ENCODE measurements around the gene POU2AF2. TPM values are rescaled to one million over a fixed set of nuclear protein-coding genes. Genes with fewer than 3 reads are reported as not detected.

Gene POU2AF2
- total RNA-seq, 1 experiment from 2014 or later: not detected

DNA sequence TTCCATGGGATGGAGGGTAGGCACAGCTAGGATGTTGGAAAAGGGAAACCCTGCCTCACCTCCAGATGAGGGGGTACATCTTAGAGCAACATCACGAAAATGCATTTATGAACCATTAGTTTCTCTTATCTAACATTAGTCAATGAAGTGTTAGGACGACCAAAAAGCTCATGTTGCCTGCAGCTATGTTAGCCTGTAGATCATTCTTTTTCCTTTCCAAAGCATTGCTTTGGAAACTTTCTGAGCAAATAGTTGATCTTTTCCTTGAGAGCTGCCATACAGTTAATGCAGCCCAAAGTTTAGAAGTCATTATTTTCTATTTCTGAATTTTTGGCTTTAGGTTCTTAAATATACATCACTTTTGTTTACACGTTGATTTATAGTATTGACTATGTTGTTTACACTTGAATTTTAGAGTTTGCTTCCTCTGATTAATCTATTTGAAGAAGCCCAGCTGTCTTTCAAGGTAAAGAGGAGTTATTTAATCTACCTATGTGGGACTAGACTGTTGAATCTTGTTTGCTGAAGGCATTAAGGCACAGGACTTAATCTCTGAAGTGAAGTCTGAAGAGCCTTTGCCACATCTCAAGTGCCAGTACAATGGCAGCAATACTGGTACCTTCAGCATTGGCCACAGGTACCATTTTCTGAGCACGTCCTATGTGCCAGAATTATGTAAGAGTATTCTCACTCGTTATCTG, 63.8 kb downstream of the POU2AF2 start:
- no peak overlapping the region for H3K14ac ChIP-seq (ENCODE audit: insufficient read depth, low read length)
- H4K91ac ChIP-seq (ENCODE audit: insufficient read length, low read depth, low read length): no peak overlapping the region
- no peak overlapping the region for H3K27ac ChIP-seq (ENCODE audit: insufficient read length, low read depth, low read length)
- no peaks in the 10 kb centered on the region for H3K27me3 ChIP-seq (ENCODE audit: insufficient read depth, low read length)
- no peak overlapping the region for H2BK12ac ChIP-seq (ENCODE audit: insufficient read length, low read depth, low read length)
- no peak overlapping the region for H3T11ph ChIP-seq (ENCODE audit: low read length)
- H3K4me1 ChIP-seq (ENCODE audit: insufficient read depth, low read length): no peaks in the 10 kb centered on the region
- no peak overlapping the region for H3K4me2 ChIP-seq (ENCODE audit: insufficient read depth, insufficient read length, low read length)
- H4K8ac ChIP-seq (replicated peaks; ENCODE audit: insufficient read length, low read depth, low read length): no peak overlapping the region
- no peaks in the 10 kb centered on the region for H4K20me1 ChIP-seq (ENCODE audit: control insufficient read depth, insufficient read depth, insufficient read length)
- no peak overlapping the region for H2BK15ac ChIP-seq (ENCODE audit: low read depth, low read length)
- no peaks in the 10 kb centered on the region for H3K36me3 Mint-ChIP-seq (ENCODE audit: insufficient read depth in 1 of 3, low read depth in 3 of 3)
- H3K56ac ChIP-seq (ENCODE audit: insufficient read length, low read depth, low read length): no peak overlapping the region
- no peak overlapping the region for H3K23ac ChIP-seq (ENCODE audit: insufficient read length, low read depth, low read length)
- H3K9ac ChIP-seq (ENCODE audit: extremely low read depth, insufficient read length, low read length): no peak overlapping the region
- H4K5ac ChIP-seq (ENCODE audit: insufficient read length, low read depth, low read length): no peak overlapping the region
- no peak overlapping the region for H3K18ac ChIP-seq (ENCODE audit: insufficient read length, low read depth, low read length)
- H3K79me1 ChIP-seq (ENCODE audit: insufficient read depth, low read depth, low read length, poor library complexity, severe bottlenecking): no peaks in the 10 kb centered on the region
- H3K27ac Mint-ChIP-seq: no peak overlapping the region
- H3K27me3 Mint-ChIP-seq (ENCODE audit: low read depth): peaks cover 4% of the 10 kb centered on the region; the same call in 1 of the 2 replicates
- H2BK5ac ChIP-seq (ENCODE audit: insufficient read length, low read length): no peak overlapping the region
- no peak overlapping the region for H3K4me3 Mint-ChIP-seq
- TF ChIP-seq CTCF (conservative IDR thresholded peaks at IDR 0.05): no peak
- DNase-seq: no peak
- no peak overlapping the region for H2BK20ac ChIP-seq (ENCODE audit: low read depth, low read length, poor library complexity, severe bottlenecking)
- no peak overlapping the region for H2BK120ac ChIP-seq (ENCODE audit: low read depth, low read length, poor library complexity, severe bottlenecking)
- no peak overlapping the region for H3K4ac ChIP-seq (ENCODE audit: low read depth, low read length)
- no CpG with 5 or more reads among the region's 5 CpGs for WGBS (ENCODE audit: extremely low coverage, insufficient read length, low lambda C conversion rate)
- H3K9me3 Mint-ChIP-seq: no peaks in the 10 kb centered on the region
- H3K23me2 ChIP-seq (ENCODE audit: insufficient read length, low read depth, low read length, poor library complexity, severe bottlenecking): no peaks in the 10 kb centered on the region
- H3K79me2 ChIP-seq (ENCODE audit: insufficient read depth, low read length): no peaks in the 10 kb centered on the region
- no peak overlapping the region for H2AFZ ChIP-seq (ENCODE audit: low read length)
- H2AK5ac ChIP-seq (ENCODE audit: insufficient read length, low read length): no peak overlapping the region
- H3K9me3 ChIP-seq (ENCODE audit: control insufficient read depth, low read depth, low read length): no peaks in the 10 kb centered on the region
- H3K4me1 Mint-ChIP-seq: 0 out of 4 replicates have a peak, but pooled peaks cover 2 to 7% of the 10 kb centered on the region in 2 experiments

Data from H9 (cell line).